ENCODE measurements around the gene VRK3.
A peak's percentile ranks its signal among the peaks of the same experiment; 100 is the strongest.
"Not testable (repeated sequence)": the region's sequence is repeated elsewhere in the genome, so short reads cannot be mapped to it uniquely, and the experiment has no call there.

VRK3 gene

DNA sequence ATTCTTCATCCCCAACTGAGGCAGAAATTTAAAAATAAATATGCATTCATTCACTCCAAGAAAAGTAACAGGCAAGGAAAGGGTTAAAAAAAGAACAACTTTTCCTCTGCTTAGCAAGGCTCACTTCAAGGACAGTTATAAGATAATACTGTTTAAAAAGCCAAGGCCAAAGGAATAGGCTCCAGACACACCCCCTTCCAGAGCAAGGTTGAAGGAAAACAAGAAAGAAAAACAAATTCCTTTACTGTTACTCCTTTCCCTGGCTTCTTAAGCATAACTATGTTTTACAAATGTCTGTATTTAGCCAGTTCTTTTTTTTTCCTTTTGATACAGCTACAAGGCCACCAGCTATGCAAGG is 72.7 kb downstream of the VRK3 start:
- Mint-ChIP-seq H3K4me3 (no peak overlapping the region), H3K4me1 (ENCODE audit: low read depth) (peaks cover 56% of the 10 kb centered on the region), H3K27me3 (peaks cover 38% of the 10 kb centered on the region), H3K27ac (no peak overlapping the region), H3K36me3 (ENCODE audit: low read depth) (no peaks in the 10 kb centered on the region), H3K9me3 (no peaks in the 10 kb centered on the region)
- intact Hi-C loops (cut with micrococcal nuclease), result loop anchor here (5.0 kb wide), 1 partner anchor 35 kb away; no protein-coding TSS in a partner anchor

DNA sequence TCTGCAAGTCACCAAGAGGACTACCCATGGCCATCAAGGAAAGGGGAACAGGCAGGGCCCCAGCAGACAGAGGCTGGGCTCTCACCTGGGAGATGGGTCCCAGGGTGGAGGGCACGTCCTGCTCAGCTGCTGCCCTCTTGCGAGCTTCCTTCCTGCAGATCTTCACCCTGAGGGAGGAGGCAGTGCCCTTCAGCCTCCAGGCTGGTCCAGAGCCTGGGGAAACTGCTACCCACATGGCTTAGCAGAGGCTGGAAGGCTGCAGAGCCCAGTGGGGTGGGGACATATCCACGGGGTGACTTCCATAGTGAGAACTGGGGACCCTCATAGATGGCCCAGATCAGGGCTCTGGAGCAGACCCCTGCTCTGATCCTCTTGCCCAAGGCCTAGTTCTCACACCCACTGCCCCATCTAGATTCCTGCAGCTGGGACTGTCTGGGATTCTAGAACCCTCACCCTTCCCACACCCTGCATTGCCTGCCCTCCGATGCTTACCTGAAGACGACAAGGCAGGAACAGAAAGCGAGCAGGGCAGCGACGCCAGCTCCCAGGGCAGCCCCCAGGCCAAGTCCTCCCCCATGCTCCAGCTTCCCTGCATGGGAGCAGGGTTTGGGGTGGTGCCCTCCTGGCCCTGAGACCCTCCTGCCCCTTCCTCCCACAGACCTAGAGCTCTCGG is 73.2 kb downstream of the VRK3 start:
- no peak overlapping the region for H3K4me3 Mint-ChIP-seq
- H3K27me3 Mint-ChIP-seq, result peaks cover 41% of the 10 kb centered on the region

GRCh38 chr19:49950956-49951526 is 74.1 kb downstream of the VRK3 start:
- Mint-ChIP-seq H3K9me3 (no peaks in the 10 kb centered on the region), H3K27me3 (peaks cover 49% of the 10 kb centered on the region), H3K4me1 (ENCODE audit: low read depth) (peaks cover 56% of the 10 kb centered on the region), H3K36me3 (ENCODE audit: low read depth) (no peaks in the 10 kb centered on the region), H3K4me3 (no peak overlapping the region), H3K27ac (no peak overlapping the region)
- intact Hi-C loops (cut with micrococcal nuclease), result loop anchor here (5.0 kb wide), 1 partner anchor 36 kb away; no protein-coding TSS in a partner anchor

More for the DNA sequence above, 73.2 kb downstream of the VRK3 start:
- H3K36me3 Mint-ChIP-seq (ENCODE audit: low read depth), result no peaks in the 10 kb centered on the region
- H3K27ac Mint-ChIP-seq, result no peak overlapping the region
- peaks cover 56% of the 10 kb centered on the region for H3K4me1 Mint-ChIP-seq (ENCODE audit: low read depth)
- intact Hi-C loops (cut with micrococcal nuclease), result loop anchor here (5.0 kb wide), 1 partner anchor 35 kb away; no protein-coding TSS in a partner anchor
- no peaks in the 10 kb centered on the region for H3K9me3 Mint-ChIP-seq

DNA sequence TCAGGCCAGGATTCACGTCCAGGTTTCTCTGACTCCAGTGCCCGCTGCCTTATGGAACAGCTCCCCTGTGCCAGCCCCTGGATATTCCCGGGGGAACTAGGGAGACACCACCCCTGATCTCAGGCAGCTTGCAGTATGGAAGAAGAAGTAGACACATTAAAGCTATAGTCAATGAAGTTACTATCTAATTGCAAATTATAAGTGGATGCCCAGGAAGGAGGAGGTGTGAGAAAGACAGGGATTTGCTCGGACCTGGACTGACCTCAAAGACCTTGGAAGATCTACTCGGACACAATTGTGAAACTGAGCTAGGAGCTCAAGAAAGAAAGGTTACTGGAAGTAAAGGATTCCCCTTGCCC is 74.6 kb downstream of the VRK3 start:
- H3K4me3 Mint-ChIP-seq, result no peak overlapping the region
- no peaks in the 10 kb centered on the region for H3K9me3 Mint-ChIP-seq
- no peaks in the 10 kb centered on the region for H3K36me3 Mint-ChIP-seq (ENCODE audit: low read depth)
- H3K4me1 Mint-ChIP-seq (ENCODE audit: low read depth), result peaks cover 58% of the 10 kb centered on the region
- H3K27ac Mint-ChIP-seq, result no peak overlapping the region
- intact Hi-C loops (cut with micrococcal nuclease), result loop anchor here (5.0 kb wide), 1 partner anchor 37 kb away; no protein-coding TSS in a partner anchor
- peaks cover 49% of the 10 kb centered on the region for H3K27me3 Mint-ChIP-seq

- H3K27me3 Mint-ChIP-seq, result peaks cover 49% of the 10 kb centered on the region
- H3K4me3 Mint-ChIP-seq, result no peak overlapping the region
- intact Hi-C loops (cut with micrococcal nuclease), result loop anchor here (5.0 kb wide), 1 partner anchor 37 kb away; no protein-coding TSS in a partner anchor
- H3K4me1 Mint-ChIP-seq (ENCODE audit: low read depth), result peaks cover 58% of the 10 kb centered on the region
- no peak overlapping the region for H3K27ac Mint-ChIP-seq
- no peaks in the 10 kb centered on the region for H3K36me3 Mint-ChIP-seq (ENCODE audit: low read depth)
- H3K9me3 Mint-ChIP-seq, result no peaks in the 10 kb centered on the region
Observed at GRCh38 chr19:49949742-49950589, 75.2 kb downstream of the VRK3 start.

- Mint-ChIP-seq H3K4me3 (no peak overlapping the region), H3K27ac (no peak overlapping the region), H3K9me3 (no peaks in the 10 kb centered on the region), H3K36me3 (ENCODE audit: low read depth) (no peaks in the 10 kb centered on the region), H3K4me1 (ENCODE audit: low read depth) (peaks cover 51% of the 10 kb centered on the region), H3K27me3 (peaks cover 66% of the 10 kb centered on the region)
- intact Hi-C loops (cut with micrococcal nuclease), result no loop called here
Observed at GRCh38 chr19:49946415-49946814, 78.8 kb downstream of the VRK3 start.

GRCh38 chr19:49944567-49944966 is 80.6 kb downstream of the VRK3 start:
- H3K4me3 Mint-ChIP-seq; H3K36me3 Mint-ChIP-seq (ENCODE audit: low read depth); intact Hi-C loops (cut with micrococcal nuclease); H3K9me3 Mint-ChIP-seq: not testable (repeated sequence)
- peak overlapping the region; percentile 53 for H3K27ac Mint-ChIP-seq
- H3K4me1 Mint-ChIP-seq (ENCODE audit: low read depth), result peaks cover 37% of the 10 kb centered on the region
- H3K27me3 Mint-ChIP-seq, result peaks cover 65% of the 10 kb centered on the region

DNA sequence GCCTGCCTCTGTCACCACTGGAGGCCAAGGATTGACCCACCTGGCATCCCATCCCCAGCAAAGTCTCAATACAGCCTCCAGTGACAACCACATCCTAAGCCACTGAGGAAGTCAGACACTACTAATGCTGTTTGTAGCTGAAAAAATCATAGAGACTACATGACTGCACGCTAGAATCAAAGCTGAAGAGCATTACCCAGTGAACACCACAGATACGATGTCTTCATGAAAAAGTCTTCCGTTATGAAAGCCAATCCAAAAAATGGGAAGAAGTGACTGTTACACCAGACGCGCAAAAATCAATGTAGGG is 84.7 kb downstream of the VRK3 start:
- Mint-ChIP-seq H3K4me3 (no peak overlapping the region), H3K4me1 (ENCODE audit: low read depth) (peaks cover 54% of the 10 kb centered on the region), H3K27me3 (peaks cover 36% of the 10 kb centered on the region), H3K27ac (no peak overlapping the region), H3K36me3 (ENCODE audit: low read depth) (no peaks in the 10 kb centered on the region), H3K9me3 (no peaks in the 10 kb centered on the region)
- intact Hi-C loops (cut with micrococcal nuclease), result no loop called here

DNA sequence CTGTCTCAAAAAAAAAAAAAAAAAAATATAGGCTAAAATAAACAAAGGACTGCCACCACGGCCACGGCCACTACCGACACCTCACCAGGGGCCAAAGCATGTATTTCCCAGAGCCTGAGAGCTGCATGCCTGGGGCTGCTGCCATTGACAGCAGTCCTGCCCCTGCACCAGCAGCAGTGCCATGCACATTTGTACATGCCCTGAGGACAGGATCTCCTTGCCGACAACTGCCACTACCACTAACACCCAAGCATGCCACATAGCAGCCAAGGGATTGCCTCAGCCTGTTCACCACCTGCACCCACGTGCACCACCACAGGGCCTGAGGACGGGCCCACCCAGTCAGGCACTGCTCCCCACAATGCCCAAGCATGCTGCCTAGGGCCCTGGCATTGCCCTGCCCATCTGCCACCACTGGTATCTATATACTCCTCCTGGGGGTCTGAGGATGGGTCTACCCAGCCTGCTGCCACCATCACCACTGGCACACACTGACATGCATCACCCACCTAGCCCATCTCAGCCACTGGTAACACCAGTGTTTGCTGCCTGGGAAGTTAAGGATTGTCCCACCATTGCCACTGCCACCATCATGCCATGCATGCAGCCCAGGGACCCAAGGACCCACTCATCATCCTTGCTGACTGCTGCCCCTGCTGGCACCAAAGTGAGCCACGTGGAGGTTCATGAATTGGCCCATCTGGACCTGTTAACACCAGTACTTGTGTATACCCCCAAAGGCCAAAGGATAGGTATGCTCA is 85.3 kb downstream of the VRK3 start:
- Mint-ChIP-seq H3K27me3 (peaks cover 36% of the 10 kb centered on the region), H3K4me1 (ENCODE audit: low read depth) (peaks cover 49% of the 10 kb centered on the region), H3K36me3 (ENCODE audit: low read depth) (no peaks in the 10 kb centered on the region), H3K27ac (no peak overlapping the region), H3K4me3 (no peak overlapping the region), H3K9me3 (no peaks in the 10 kb centered on the region)
- intact Hi-C loops (cut with micrococcal nuclease), result no loop called here

GRCh38 chr19:49938662-49939061 is 86.5 kb downstream of the VRK3 start:
- Mint-ChIP-seq H3K27me3 (peaks cover 36% of the 10 kb centered on the region), H3K36me3 (ENCODE audit: low read depth) (peaks cover 4% of the 10 kb centered on the region), H3K4me1 (ENCODE audit: low read depth) (peaks cover 39% of the 10 kb centered on the region), H3K27ac (no peak overlapping the region), H3K9me3 (no peaks in the 10 kb centered on the region), H3K4me3 (no peak overlapping the region)
- intact Hi-C loops (cut with micrococcal nuclease), result no loop called here

DNA sequence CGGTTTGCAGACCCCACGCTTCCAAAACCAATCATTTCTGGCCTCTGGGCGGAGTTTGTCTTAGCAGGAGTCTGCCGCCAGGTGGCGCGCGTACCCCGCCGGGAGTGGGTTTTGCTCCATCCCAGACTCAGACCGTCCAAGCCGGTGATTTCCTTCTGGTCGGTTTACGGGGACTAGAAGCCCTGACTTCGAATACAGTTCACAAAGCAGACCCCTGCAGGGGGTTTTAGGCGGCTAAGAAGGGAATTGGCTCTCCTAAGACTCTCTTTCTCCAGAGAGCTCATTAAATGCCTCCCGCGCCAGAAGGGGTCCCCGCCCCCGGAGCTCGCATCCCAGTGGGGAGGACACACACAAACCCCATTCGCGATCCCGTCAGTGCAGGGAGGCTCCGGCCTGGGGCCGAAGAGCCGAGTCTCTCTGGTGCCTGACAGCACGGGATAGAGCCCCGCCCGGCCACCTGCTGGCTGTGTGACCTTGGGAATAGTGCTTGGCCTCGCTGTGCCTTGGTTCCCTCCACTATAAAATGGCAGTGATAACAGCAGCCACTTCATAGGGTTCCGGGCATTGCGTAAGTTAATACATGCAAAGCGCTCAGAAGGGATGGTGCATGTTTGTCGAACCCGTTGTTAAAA is 87.3 kb downstream of the VRK3 start:
- no peak overlapping the region for H3K27ac Mint-ChIP-seq
- intact Hi-C loops (cut with micrococcal nuclease), result loop anchor here (1.0 kb wide), 1 partner anchor 45 kb away; no protein-coding TSS in a partner anchor
- no peak overlapping the region for H3K4me3 Mint-ChIP-seq

DNA sequence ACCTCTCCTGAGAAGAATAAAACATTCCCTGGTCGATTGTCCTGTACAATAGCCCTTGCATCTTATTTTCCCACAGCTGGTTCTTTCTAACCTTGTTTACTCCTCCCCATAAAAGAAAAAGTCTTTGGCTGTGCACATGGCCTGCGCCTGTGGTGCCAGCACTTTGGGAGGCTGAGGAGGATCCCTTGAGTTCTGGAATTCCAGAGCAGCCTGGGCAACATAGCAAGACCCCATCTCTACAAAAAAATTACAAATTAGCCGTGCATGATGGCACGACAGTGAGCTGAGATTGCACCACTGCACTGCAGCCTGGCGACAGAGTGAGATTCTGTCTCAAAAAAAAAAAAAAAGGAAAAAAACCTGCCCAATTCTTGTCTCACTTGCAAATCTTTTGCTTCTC is 88.6 kb downstream of the VRK3 start:
- Mint-ChIP-seq H3K9me3 (no peaks in the 10 kb centered on the region), H3K4me3 (no peak overlapping the region), H3K36me3 (ENCODE audit: low read depth) (peaks cover 26% of the 10 kb centered on the region), H3K4me1 (ENCODE audit: low read depth) (peaks cover 44% of the 10 kb centered on the region), H3K27ac (no peak overlapping the region), H3K27me3 (peaks cover 25% of the 10 kb centered on the region)
- intact Hi-C loops (cut with micrococcal nuclease), result no loop called here

More for the DNA sequence above, 87.3 kb downstream of the VRK3 start:
- H3K9me3 Mint-ChIP-seq, result no peaks in the 10 kb centered on the region
- H3K27me3 Mint-ChIP-seq, result peaks cover 34% of the 10 kb centered on the region
- H3K36me3 Mint-ChIP-seq (ENCODE audit: low read depth), result peaks cover 12% of the 10 kb centered on the region
- H3K4me1 Mint-ChIP-seq (ENCODE audit: low read depth), result peaks cover 38% of the 10 kb centered on the region

- Mint-ChIP-seq H3K27ac (peak overlapping the region; percentile 45), H3K4me3 (peak overlapping the region; percentile 35), H3K27me3 (peaks cover 10% of the 10 kb centered on the region), H3K36me3 (ENCODE audit: low read depth) (peaks cover 55% of the 10 kb centered on the region), H3K9me3 (no peaks in the 10 kb centered on the region), H3K4me1 (ENCODE audit: low read depth) (peaks cover 65% of the 10 kb centered on the region)
- intact Hi-C loops (cut with micrococcal nuclease), result no loop called here
Observed at GRCh38 chr19:49933643-49934042, 91.5 kb downstream of the VRK3 start.

Measured in dendritic cell treated with granulocyte-macrophage colony-stimulating factor and Interleukin-4, amounts not matched to agents 40 ng/mL and 50 ng/mL, for 4 days (primary cell).